Measurements from ENCODE around the gene DLX5. TPM values are rescaled to one million over a fixed set of nuclear protein-coding genes. Genes with fewer than 3 reads are reported as not detected.

The DLX5 gene
- total and polyA plus RNA-seq, 2 of the 4 experiments (the other 2 are of a cell fraction), result not detected

DNA sequence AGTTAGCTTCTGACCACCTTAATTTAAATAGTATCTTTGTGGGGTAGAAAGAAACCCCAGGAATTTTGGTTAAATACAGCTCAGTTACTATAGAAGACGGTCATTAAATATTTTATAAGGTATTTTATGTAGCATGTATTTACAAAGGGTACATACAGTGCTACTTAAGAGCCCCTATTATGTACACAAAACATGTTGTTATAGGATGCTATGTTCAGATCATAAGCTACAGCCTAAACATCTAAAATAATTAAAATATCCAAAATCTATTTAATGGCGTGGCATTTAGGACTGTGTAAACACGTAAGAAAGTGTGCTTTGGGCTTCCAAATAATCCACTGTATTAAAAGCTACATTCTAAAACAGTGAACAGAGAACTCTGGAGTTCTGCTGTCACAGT, 39.4 kb upstream of the DLX5 start:
- Histone ChIP-seq H3K23ac (ENCODE audit: low read depth, low read length) (no peak overlapping the region), H3K79me1 (ENCODE audit: low read depth in 1 of 2, low read length in 2 of 2) (no peaks in the 10 kb centered on the region), H3K4ac (ENCODE audit: low read depth, low read length) (no peak overlapping the region), H2BK15ac (ENCODE audit: low read depth, low read length) (no peak overlapping the region), H4K20me1 (ENCODE audit: insufficient read depth, low read length) (no peaks in the 10 kb centered on the region), H3K9me1 (ENCODE audit: insufficient read depth, low read length) (no peaks in the 10 kb centered on the region), H3K14ac (replicated peaks; ENCODE audit: low read depth, low read length) (no peak overlapping the region), H3K4me3 (ENCODE audit: insufficient read depth, low read depth, low read length) (no peak overlapping the region), H4K91ac (ENCODE audit: insufficient read depth, low read depth, low read length) (no peak overlapping the region), H2BK120ac (ENCODE audit: low read depth, low read length) (no peak overlapping the region), H3K36me3 (ENCODE audit: control insufficient read depth, insufficient read depth, low read length) (no peaks in the 10 kb centered on the region), H3K27ac (ENCODE audit: insufficient read depth, low read length) (no peak overlapping the region), H3K27me3 (ENCODE audit: control insufficient read depth, insufficient read depth, low read length) (no peaks in the 10 kb centered on the region), H2AK9ac (replicated peaks; ENCODE audit: low read depth, low read length, poor library complexity) (no peak overlapping the region), H4K8ac (ENCODE audit: low read depth in 2 of 2, low read length in 2 of 2) (no peak overlapping the region), H3K9ac (ENCODE audit: low read depth, low read length) (no peak overlapping the region), H3K18ac (ENCODE audit: low read depth, low read length) (no peak overlapping the region), H2BK20ac (ENCODE audit: low read depth, low read length) (no peak overlapping the region), H2AK5ac (ENCODE audit: low read depth, low read length) (no peak overlapping the region), H2BK5ac (ENCODE audit: low read depth, low read length, poor library complexity, severe bottlenecking) (no peak overlapping the region), H3K9me3 (ENCODE audit: control insufficient read depth, insufficient read depth, low read length) (no peaks in the 10 kb centered on the region), H4K5ac (ENCODE audit: low read depth, low read length) (no peak overlapping the region), H3K4me1 (ENCODE audit: control insufficient read depth, insufficient read depth, low read length) (no peaks in the 10 kb centered on the region), H3K56ac (ENCODE audit: extremely low read depth, insufficient read depth, low read length) (no peak overlapping the region), H3K4me2 (ENCODE audit: low read depth, low read length) (no peak overlapping the region), H2AFZ (replicated peaks; ENCODE audit: low read length, poor library complexity) (no peak overlapping the region)
- POLR2A ChIA-PET (ENCODE audit: unreplicated experiment), result no interaction called here
- WGBS, 2 experiments (ENCODE audit: extremely low coverage in 2 of 2, insufficient read length in 1 of 2), result no CpG with 5 or more reads among the region's 3 CpGs
- CTCF ChIA-PET, result interaction anchor here (1.4 kb wide), 1 partner anchor 1149 kb away, joined by 4 read pairs; no protein-coding TSS in a partner anchor
- TF ChIP-seq MAZ (IDR thresholded peaks at IDR 0.05; ENCODE audit: borderline replicate concordance, low read depth, low read length) (no peak), MAFK (IDR thresholded peaks at IDR 0.05; ENCODE audit: low read depth, low read length) (no peak), CHD1 (IDR thresholded peaks at IDR 0.05; ENCODE audit: low read depth, low read length) (no peak), BHLHE40 (IDR thresholded peaks at IDR 0.05; ENCODE audit: low read depth, low read length) (no peak), FOS (IDR thresholded peaks at IDR 0.05; ENCODE audit: low read depth, low read length) (no peak), RAD21 (IDR thresholded peaks at IDR 0.05; ENCODE audit: low read length) (no peak), RFX5 (IDR thresholded peaks at IDR 0.05; ENCODE audit: low read depth, low read length) (no peak), NFE2L2 (IDR thresholded peaks at IDR 0.05; ENCODE audit: low read depth, low read length) (no peak), CEBPB (IDR thresholded peaks at IDR 0.05; ENCODE audit: low read depth, low read length) (no peak), MXI1 (IDR thresholded peaks at IDR 0.05; ENCODE audit: borderline replicate concordance, low read depth, low read length) (no peak), SMC3 (IDR thresholded peaks at IDR 0.05; ENCODE audit: low read depth, low read length) (no peak), POLR2A (IDR thresholded peaks at IDR 0.05; ENCODE audit: low read depth, low read length) (no peak)
- TF ChIP-seq, protein P1, sequence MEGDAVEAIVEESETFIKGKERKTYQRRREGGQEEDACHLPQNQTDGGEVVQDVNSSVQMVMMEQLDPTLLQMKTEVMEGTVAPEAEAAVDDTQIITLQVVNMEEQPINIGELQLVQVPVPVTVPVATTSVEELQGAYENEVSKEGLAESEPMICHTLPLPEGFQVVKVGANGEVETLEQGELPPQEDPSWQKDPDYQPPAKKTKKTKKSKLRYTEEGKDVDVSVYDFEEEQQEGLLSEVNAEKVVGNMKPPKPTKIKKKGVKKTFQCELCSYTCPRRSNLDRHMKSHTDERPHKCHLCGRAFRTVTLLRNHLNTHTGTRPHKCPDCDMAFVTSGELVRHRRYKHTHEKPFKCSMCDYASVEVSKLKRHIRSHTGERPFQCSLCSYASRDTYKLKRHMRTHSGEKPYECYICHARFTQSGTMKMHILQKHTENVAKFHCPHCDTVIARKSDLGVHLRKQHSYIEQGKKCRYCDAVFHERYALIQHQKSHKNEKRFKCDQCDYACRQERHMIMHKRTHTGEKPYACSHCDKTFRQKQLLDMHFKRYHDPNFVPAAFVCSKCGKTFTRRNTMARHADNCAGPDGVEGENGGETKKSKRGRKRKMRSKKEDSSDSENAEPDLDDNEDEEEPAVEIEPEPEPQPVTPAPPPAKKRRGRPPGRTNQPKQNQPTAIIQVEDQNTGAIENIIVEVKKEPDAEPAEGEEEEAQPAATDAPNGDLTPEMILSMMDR (conservative IDR thresholded peaks at IDR 0.05; ENCODE audit: low read depth, low read length), result no peak
- TF ChIP-seq, protein P2, sequence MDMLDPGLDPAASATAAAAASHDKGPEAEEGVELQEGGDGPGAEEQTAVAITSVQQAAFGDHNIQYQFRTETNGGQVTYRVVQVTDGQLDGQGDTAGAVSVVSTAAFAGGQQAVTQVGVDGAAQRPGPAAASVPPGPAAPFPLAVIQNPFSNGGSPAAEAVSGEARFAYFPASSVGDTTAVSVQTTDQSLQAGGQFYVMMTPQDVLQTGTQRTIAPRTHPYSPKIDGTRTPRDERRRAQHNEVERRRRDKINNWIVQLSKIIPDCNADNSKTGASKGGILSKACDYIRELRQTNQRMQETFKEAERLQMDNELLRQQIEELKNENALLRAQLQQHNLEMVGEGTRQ (IDR thresholded peaks at IDR 0.05; ENCODE audit: low read depth, low read length), result no peak
- TF ChIP-seq, protein P3, sequence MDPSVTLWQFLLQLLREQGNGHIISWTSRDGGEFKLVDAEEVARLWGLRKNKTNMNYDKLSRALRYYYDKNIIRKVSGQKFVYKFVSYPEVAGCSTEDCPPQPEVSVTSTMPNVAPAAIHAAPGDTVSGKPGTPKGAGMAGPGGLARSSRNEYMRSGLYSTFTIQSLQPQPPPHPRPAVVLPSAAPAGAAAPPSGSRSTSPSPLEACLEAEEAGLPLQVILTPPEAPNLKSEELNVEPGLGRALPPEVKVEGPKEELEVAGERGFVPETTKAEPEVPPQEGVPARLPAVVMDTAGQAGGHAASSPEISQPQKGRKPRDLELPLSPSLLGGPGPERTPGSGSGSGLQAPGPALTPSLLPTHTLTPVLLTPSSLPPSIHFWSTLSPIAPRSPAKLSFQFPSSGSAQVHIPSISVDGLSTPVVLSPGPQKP (IDR thresholded peaks at IDR 0.05; ENCODE audit: borderline replicate concordance, low read depth, low read length), result no peak
- no TSS peak for BruUV-seq (replicated peaks)
- intact Hi-C loops (cut with micrococcal nuclease) (no loop called here), in situ Hi-C loops (cut with MboI; ENCODE audit: low sequenced_read_pairs) (loop anchor here (10.0 kb wide), 1 partner anchor 1149 kb away; no protein-coding TSS in a partner anchor), dilution Hi-C loops (cut with HindIII; ENCODE audit: low sequenced_read_pairs, unreplicated experiment) (no loop called here)
- ATAC-seq (ENCODE audit: low read depth), result no peak
- DNase-seq, result no peak

Measured in IMR-90 (cell line).